NCI-H1092 (cell line): Measurements from ENCODE around the gene NCSTN.

Source experiments
- DNase-seq: peaks from one replicate; lab custom pipeline; 2025; lab: John Stamatoyannopoulos, UW

NCSTN gene

DNA sequence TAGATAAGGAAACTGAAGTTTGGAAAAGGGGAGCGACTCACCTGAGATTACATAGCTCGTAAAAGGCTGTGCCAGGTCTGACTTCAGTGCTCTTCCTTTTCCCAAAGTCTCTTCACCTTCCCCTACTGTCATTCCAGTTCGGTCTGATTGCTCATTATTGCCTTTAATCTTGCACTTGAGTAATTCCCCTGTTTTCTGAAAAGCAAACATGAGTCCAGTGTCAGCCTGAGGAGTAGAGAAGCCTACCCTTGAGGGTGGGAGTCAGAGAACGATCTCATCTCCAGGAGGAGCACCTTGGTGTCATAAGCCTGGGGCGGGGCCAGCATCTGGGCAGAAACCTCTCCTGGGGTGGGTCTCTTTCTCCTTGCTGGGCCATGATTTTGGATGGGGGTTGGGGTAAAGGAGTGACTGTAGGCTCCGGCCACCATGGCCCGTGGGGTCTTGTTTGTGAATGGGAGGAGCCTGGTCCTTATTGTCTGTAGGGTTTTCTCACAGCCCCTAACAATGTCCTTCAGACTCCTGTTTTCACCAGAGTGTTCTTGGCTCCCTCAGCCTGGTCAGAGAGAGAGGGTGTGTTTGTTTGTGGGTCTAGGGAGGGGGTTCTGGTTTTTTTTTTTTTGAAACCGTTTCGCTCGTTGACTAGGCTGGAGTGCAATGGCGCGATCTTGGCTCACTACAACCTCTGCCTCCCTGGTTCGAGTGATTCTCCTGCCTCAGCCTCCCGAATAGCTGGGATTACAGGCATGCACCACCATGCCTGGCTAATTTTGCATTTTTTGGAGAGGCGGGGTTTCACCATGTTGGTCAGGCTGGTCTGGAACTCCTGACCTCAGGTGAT, 63.2 kb downstream of the NCSTN start:
- no peak for DNase-seq

DNA sequence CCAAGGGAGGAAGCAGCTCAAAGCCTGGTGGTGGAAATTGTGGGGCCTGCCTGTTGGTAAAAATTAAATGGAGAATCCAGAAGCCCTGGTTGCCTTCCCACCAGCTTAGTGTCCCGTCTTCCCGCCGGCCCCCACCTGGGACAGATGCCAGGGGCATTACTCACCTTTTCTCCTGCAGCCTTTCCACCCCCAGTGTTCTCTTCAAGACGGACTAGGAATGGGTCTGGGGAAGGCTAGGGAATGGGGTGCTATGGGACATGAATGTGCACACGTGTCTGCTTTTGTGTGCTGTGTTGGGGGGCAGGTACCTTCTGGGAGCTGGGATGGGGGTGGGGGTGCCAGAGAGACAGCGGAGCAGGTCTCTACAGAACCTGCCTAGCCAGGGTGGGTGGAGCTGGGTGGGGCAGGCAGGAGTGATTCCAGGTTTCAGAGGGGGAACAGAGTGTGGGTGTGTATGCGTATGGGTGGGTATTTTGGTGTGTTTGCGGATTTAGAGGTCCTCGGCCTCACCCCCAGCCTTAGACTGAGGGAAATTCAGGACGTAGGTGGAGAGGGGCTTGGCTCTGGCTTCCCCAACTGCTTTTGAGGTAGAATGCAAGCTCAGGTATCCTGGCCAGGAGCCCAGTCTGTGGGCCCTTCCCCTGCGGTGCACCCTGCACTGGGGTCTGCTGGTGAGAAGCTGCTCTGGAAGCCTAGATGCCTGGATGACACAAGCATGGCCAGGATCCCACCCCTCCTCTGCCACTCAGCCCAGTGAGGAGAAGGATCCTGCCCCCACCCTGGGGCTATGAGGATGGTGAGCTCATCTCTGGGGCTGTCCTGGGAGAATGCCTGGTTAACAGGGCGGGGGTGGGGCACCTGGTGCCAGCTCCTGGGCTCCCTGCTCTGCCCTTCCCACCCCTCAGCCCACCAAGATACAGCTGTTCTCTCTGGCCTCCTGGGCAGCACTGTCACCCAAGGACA, 64.9 kb downstream of the NCSTN start:
- no peak for DNase-seq
